ENCODE data around the gene SH3PXD2A.
A peak's percentile ranks its signal among the peaks of the same experiment; 100 is the strongest.

SH3PXD2A gene

DNA sequence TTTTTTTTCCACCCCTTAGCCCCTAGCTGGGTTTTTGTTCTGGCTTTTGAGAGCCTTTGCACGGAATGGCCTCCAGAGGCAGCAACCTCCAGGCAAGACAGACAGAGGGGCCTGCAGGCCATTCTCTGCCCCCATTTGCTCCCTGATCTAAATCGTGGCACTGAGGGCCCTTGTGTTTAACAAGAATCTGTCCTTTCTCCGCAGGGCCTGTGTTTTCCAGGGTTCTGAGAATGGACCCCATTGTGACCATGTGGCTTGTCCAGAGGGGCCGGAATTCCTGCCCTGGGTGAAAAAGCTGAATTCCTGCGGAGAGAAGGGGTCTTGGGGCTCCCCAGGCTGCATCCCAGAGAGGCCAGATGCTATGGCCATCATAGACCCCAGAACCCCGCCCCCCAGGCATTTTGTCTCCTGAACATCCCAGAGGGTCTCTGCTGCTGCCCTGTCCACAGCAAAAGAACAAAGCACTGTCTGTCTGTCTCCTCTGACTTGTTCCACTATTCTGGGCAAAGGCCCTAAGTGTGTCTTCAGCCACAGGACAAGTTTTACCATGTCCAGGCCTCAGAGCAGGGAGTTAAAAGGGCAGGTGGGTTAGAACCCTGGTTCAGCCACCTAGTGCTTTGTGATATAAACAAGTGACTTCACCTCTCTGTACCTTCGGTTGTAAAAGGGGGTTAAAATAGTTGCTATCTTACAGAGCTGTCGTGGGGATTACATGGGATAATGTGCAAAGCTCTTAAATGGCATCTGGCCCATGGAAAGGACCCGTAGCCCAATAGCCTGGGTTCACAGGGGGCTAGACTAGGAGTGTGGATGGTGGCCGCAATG, 155.6 kb downstream of the SH3PXD2A start:
- DNase-seq, result no peak

DNA sequence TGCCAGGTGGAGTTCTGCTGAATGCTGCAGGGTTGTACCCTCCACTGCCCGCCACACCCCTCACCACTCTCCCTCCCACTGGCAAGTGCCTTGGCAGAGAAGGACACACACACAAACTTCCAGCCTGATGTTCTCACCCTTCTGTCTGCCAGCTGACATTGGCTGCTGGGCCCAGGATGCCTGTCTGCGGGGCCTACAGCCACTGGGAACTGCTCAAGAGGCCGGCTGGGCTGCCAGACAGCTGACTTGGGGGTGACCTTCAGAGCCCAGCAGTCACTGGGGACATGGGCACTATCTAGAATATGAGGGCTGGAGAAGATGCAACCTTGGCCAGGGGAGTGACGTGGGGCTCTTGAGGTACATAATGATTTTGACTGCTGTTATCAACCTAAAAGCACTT, 157.1 kb downstream of the SH3PXD2A start:
- no peak for DNase-seq

DNA sequence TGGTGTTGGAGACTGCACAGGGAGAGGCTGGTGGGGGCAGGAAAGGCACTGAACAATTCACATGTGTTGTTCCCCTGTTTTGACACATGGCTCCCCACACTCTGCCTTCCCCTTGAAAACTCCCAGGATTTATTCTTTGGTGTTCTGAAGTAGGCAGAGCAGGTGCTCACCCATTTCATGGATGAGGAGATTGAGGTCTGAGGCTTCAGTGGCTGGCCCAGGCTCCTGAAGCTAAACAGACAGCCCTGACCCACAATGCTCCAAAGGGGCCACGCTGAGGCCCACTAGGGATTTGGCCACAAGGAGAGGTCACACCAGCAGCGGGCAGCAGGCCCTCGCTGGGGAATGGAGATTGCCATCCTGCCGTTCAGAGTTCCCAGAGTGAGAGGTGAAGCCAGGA, 157.6 kb downstream of the SH3PXD2A start:
- no peak for DNase-seq

DNA sequence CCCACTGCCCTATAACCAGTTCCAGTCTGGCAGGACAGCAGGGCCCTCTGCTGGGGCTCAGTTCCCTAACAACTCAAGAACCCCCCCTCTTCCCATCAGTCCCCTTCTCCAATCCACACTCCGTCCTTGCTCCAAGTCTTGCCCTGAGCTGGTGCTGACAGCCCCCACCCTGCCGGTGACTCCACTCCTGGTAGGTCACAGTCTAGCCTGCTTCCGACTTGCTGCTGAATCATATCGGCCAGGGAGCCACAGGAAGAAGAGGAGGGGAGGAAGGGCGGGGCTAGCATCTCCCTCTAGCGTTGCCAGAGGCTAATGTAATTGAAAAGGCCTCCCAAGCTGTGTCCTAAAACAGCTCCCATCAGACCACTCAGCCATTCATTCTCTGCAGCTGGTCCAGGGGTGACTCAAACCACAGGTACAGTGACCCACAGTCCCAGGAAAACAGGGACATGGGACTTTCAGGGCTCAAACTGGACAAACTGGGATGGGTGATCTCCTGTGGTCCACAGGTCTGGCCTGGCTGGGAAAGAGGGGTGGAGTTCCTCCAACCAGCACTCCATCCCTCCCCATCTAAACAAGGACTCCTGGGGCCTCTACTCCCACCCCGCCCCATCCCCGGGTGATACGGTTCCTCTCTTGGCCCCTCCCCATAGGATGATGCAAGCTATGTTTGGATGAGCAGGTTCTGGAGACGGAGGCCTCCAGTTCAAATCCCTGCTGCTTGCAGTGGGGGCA, 158.8 kb downstream of the SH3PXD2A start:
- DNase-seq, result peak; percentile 75 to 77

DNA sequence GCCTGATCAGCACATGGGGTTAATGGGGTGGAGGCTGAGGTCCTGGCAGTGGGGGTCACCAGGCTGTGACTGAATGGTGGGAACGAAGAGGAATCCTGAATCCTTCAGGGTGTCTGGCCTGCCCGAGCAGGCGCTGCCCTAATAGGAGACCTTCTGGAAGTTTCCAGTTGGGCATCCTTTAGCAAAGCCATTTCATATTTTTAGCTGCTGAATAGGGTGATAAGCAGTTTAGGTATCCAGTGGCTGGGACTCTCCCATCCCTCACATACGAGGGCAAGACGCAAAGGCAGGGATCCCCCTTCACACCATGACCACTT, 159.3 kb downstream of the SH3PXD2A start:
- DNase-seq, result no peak

DNA sequence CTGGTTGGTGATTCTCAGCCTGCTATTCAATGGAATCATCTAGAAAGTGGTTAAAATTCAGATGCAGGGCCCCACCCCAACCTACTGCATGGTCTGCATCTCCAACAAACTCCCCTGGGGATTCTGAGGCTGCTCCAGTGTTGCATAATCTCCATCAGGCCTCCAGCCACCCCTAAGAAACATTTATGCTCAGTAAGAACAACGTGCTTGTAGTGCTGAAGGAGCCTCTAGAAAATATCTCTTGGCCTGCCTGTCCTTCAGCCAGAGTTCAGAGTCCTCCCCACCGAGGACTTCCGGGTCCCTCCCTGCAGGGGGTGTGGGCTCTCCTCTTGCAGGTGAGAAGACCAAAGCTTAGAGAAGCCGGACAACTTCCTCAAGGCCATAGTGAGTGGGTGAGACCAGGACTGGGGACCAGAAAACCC, 159.8 kb downstream of the SH3PXD2A start:
- DNase-seq, result no peak

DNA sequence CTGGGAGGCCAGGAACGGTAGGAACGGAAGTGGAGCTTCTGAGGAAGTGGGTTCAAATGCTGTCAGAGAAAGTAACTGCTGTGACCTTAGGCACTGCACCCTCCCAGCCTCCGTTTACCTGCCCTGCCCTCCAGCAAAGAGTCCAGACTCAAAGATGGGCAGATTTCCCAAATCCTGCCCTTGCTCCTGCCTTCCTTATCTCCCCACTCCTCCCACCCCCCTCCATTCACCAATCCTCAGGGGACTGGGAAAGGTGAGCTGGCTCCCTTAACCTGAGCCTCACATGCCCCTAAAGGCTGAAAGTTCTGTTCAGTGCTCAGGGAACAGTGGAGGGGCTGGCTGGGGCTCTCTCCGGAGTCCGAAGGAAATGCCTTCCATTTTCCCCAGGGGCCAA, 161.6 kb downstream of the SH3PXD2A start:
- no peak for DNase-seq

DNA sequence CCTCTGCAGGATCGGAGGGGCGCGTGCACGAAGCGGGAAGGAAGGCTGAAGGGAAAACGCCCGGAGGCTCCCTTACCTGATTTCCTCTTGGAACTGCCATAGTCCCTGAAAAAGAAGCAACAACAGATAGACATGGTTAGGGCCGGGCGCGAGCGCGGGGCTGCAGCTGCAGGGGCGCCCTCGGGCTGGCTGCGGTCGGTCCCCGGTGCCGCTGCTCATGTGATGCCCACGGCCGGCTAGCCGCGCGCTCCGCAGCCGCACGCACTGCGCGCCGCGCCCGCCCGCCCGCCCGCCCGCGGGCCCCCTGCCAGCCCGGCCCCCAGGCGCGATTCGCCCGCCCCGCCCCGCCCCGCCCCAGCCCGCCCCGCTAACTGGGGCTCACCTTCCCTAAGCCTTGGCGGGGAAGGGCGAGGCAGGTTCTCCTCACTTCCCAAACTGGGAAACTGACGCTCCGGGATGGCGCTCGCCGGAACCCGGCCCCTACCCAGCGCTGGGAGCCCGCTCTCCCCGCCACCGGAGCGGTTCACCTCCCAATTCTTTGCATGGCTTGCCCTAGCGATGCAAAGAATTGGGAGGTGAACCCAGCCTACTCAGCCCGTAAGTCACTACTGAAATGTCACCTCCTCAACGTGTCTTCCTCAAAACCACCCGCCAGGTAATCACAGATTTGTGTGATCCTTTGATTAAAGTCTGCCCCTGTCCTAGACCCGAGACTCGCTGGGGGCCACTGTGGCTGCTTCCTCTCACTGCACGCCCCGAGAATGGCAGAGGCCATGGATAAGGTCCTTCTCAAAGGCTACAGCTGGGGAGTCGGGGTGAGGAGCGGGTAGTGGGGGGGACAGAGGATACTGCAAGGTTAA, 162.2 kb downstream of the SH3PXD2A start:
- no peak for DNase-seq

DNA sequence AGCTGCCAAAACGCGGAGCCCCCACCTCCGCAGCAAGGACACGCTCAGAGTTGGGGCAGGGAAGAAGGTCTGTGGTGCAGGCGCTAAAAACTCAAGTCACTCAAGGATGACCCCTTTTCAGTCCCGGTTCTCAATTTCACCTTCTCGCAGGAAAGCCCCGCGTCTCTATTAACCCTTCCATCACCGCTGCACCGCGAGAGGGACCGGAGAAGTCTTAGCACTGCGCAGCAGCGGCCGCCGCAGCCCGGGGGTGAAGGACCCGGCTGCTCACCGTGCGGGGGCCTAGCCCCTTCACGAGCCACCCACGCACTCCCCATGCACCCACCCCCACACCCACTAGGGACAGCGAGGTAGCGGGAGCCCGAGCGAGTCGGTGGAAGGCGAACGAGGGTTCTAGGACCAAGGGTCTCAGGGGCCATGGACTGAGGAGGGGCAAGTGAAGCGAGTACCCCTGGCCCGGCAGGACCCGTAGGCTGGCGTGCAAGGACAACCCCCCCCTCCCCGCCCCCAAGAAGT, 162.9 kb downstream of the SH3PXD2A start:
- DNase-seq, result no peak

DNA sequence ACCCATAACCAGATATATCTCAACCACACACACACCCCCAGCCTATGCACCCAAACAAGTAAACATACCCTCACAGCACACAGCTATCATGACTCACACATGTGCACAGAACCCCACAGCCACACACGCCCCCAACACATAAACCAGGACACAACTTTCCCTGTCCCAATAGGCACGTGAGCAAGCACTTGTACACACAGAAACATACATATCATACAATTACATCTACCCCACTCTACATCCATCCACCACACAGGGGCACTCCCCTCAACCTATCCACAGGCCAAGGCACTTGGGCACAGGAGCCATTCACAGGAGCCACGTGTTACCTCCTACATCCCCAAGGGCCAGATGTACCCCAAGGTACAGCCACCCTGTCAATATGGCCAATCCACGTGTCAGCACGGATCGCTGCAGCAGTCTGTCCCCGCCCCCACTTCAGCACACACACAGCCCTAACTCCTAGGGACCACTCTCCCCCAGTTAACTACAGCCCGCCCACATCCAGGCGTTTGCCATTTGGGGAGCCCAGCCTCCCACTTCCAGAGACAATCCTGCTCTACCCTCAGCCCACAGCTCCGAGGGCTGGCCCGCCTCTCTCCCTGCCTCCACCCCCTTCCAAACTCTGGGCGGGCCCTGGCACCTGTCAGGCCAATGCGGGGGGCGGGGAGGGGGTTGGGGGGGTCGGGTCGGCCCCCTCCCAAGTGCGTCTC, 163.5 kb downstream of the SH3PXD2A start:
- DNase-seq, result no peak

DNA sequence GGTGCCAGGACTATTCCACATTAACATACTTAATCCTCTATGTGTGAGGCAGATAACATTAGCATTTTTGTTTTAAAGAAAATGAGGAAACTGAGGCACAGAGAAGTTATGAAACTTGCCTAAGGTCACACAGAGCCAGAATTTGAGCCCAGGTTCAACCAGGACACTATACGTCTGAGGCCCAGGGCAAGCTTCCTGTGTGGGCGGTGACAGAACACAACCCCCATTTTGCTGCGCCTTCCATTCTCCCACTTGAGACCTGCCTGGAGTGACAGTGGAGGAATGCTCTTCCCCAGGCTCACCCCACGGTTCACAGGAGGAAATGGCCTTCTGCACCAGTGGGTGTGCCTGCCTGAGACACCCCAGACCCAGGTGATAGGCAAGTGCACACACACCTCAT, 164.1 kb downstream of the SH3PXD2A start:
- DNase-seq, result no peak

DNA sequence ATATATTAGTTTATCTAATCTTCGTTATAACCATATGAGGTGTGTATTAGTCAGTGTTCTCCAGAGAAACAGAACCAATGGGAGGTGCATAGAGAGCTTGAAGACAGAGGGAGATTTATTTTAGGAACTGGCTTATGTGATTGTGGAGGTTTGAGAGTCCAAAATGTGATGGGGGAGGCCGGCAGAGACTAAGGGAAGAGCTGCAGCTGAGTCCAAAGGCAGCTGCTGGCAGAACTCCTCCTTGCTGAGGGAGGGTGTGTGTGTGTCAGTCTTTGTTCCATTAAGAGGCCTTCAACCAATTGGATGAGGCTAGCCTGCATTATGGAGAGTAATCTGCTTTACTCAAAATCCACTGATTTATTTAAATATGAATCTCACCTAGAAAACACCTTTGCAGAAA, 165.1 kb downstream of the SH3PXD2A start:
- no peak for DNase-seq

DNA sequence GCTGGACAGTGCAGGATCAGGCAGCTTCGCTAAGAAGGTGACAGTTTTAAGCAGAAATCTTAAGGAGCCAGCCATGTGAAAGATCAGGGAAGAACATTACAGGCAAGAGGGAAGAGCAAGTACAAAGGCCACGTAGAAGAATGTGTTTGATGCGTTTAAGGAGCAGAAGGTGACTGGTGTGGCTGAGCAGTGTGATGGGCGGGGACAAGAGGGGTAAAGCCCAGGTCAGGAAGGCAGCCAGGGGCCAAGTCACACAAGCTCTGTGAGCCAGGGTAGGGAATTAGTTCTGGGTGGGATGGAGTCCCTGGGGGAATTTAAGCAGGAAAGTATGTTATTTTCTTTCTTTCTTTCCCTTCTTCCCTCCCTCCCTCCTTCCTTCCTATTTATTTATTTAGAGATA, 166.9 kb downstream of the SH3PXD2A start:
- no peak for DNase-seq

DNA sequence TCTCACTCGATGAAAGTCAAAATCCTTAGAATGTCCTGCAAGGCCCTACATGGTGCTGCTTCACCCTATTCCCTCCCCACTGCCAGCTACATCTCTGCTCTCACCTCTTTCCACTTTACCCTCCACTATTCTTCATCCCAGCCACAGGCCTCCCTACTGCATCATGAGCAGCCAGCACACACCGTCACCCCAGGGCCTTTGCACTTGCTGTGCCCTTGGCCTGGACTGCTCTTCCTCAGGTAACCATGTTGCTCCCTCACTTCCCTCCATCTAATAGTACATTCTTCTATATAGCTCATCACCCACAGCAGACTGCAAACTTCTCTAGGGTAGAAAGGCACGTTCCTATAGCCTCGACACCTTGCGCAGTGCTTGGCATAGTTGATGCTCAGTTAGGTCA, 167.7 kb downstream of the SH3PXD2A start:
- DNase-seq, result no peak

DNA sequence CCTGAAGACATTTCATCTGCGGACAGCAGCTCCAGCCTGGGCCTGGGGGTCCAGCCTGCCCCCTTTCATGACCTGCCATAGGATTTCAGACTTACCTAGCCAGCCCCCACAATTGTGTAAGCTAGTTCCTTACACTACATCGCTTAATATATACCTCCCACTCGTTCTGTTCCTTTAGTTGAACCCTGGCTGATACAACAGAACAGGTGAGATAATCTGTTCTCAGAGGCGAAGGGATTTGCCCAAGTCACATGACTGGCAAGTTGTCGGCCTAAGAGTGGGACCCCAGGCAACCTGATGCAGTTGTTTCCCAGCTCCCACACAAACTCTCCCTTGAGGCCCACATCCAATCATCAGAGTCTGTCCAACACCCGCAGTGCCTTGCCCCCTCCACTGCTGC, 168.2 kb downstream of the SH3PXD2A start:
- no peak for DNase-seq

DNA sequence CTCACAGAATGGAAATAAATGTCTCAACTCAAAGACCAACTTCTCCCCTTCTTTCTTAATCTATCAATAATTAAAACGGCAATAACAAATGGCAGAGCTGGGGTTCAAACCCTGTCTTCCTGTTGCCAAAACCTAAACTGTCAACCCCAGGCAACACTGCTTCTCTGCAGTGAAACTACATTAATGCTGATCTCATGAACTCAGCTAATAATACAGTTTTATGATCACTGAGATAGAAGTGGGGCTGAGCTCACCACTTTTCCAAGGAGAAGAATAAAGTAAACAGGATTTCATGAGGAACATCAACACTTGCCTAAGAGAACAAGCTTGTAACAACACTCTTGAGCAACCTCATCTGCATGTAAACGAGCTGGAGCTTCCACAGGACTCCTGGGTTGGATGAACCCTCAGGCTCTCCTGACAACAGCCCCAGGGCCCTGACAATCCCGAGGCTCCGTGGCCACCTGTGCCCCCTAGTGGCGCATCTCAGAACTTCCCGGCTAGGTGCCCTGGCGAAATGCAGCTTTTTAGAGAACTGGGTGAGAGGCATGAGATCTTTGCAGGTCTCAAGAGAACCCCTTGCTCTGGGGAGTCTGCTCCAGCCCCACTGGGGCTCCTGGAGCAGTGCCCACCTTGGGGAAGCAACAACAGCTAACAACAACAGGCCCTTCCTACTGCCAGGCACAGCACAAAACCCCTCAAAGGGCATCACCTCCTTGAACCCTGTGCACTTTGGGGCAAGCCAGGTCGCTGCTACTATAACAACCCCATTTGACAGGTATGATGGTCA, 169.3 kb downstream of the SH3PXD2A start:
- DNase-seq, result peak; percentile 76 to 80

DNA sequence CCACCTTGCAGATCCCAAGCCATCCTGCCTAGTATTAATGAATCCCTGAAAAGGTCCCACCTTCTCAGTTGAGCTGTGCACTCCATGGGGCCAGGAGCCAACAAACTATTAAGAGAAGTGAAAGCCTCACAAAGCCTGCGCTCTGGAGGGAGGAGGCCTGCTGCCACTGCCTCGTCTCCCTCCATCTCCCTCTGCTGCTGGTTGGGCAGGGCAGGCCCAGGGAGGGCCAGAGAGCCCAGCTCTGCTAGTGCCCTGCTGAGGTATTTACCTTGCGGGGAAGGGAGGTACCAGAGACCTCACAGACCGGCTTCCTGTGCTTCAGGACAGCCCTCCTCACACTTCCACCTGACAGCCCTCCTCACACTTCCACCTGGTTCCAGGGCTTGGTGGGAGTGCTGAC, 171.5 kb downstream of the SH3PXD2A start:
- no peak for DNase-seq

DNA sequence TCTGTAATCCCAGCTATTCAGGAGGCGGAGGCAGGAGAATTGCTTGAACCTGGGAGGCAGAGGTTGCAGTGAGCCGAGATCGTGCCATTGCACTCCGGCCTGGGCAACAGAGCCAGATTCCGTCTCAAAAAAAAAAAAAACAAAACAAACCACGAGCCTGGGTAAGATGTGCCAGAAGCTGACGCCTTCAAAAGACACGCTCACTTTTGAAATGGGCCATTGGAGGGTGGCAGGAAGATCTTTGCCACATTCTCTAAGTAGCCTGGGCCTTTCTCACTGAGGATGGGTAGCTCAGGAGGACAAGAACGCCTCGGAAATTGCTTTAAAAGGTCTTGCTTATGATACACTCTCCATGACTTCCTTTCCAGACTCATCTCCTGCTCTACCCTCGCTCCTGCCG, 172.7 kb downstream of the SH3PXD2A start:
- no peak for DNase-seq

DNA sequence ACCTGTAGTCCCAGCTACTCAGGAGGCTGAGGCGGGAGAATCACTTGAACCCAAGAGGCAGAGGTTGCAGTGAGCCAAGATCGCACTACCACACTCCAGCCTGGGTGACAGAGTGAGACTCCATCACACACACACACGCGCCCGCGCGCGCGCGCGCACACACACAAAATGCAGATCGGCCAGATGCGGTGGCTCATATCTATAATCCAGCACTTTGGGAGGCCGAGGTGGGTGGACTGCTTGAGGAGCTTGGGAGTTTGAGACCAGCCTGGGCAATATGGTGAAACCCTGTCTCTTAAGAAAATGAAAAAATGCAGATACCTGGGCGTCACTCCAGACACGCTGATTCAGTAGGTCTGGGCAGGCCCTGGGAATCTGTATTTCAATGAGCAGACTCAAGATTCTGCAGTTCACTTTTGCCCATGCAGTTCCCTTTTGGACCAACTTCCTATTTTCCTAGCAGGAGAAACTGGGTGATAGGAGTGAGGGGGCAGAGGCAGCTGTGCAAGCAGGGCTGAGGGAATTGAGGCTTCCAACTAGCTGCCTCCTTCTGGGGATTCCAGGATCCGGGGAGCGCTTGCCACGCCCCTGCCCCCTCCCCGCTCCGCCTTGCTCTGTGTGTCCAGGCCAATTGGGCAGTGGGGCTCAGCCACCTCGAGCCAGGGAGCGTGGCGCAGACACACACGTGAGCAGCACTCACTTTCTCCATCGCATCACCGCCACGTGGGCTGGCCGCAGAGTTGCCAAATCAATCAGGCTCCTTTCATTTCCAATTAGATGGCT, 173.6 kb downstream of the SH3PXD2A start:
- DNase-seq, result peak; percentile 72 to 83

DNA sequence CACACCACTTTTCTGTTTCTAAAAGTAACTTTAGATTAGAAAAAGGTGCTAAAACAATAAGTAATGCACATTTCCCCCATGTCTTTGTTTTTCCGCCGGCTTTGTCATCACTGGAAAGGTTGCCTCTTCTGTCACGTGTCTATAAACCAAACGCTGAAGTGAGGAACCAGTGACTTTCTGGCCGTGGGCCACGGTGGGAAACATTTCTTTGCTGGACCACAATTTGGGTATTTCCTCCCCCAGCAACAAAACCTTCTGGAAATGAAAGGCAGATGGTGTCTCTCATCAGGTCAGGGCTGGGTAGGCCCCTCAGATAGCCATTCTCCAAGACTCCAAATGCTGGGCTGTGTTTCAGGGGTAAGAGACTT, 174.5 kb downstream of the SH3PXD2A start:
- no peak for DNase-seq

All from inflammatory macrophage (primary cell).